K562 treated with DMSO at 1 percent for 24 hours (cell line): ENCODE measurements around the gene DCANP1. TPM values are rescaled to one million over a fixed set of nuclear protein-coding genes. Genes with fewer than 3 reads are reported as not detected.

Source experiments
- total RNA-seq: library from RNA; unstranded; fragments of 300-600 nt; gene quantifications from 2 replicates; pipeline ENCODE4 v1.2.3, GENCODE V29; 2022; ENCODE audit warnings: low read depth; ENCODE audit not compliant: insufficient read depth

Gene DCANP1, protein sequence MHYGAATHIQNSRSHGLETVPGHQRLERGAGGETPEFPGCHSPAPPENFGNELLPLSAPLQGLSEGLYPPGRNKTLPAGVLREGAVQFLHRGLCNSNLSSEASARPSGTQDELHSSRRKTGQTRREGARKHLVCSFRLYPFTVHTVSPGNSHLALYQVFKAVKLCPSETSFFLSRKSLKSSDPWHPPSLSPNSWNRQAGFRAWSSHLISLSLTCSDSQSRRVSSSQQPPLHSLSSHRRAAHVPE
- not detected in 2 replicates for total RNA-seq

DNA sequence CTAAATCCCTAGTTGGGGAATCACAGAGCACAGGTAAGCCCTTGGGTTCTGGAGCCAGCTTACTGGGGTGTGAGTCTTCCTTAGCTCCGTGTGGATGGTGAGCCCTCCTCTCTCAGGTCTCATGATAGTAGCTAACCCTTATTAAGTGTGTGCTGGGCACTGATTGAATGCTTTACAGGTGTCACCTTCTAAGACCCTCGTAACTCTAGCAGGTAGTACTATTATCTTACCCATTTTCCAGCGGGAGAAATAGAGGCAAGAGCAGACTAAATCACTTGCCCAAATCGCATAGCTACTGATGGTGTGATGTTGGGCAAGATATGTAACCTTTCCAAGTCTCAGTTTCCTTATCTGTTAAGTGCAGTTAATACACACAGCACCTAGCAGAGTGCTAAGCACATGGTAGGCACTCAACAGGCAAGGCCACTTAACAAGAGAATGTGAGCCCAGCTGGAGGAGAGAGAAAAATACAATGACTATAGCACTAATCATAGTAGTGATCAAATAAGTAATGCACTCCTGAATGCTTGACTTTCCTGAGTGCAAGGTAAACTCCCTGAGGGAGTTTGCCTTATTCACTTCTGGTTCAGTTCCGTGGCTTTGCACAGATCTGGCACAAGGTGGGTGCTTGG is at the start of gene DCANP1:
Gene DCANP1, minus strand, starts transcription at position 51 of the 632 bp plus-strand sequence. CDS start 240 bp downstream, outside the sequence.

DNA sequence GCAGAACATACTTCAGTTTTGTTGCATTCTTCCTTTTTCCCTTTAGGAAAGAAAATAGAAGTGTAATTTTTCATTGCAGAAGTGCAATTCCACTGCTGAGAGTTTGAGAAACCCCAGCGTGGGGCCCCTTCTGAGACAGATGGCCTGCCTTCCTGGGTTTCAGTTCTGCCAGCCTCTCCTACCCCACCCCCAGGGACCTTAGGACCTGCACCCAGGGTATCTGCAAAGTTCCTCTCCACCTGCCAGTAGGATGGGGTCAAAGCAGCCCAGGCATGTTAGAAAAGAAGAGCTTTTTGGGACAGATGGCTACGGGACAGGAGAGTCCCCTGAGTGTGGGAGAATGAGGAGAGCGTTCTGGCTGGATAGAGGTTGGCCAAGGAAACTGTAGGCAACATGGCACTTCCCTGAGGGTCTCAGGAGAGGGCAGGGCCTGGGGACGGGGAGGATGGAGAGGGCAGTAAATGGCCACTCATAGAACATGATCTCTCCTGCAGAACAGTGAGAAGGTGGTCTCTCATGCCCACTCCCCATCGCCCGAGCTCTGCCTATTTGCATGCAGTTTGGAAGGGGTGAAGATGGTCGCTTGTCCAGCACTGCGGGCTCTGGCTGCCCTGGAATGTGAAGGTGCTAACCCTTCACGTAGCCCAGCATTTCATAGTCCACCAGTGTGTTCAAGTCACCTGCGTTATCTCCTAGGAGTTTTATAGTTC is 5.3 kb upstream of the DCANP1 start, which contains the start of gene TIFAB:
Gene TIFAB, minus strand, starts transcription at position 31 of the 710 bp plus-strand sequence. CDS start 2,412 bp downstream, outside the sequence.

DNA sequence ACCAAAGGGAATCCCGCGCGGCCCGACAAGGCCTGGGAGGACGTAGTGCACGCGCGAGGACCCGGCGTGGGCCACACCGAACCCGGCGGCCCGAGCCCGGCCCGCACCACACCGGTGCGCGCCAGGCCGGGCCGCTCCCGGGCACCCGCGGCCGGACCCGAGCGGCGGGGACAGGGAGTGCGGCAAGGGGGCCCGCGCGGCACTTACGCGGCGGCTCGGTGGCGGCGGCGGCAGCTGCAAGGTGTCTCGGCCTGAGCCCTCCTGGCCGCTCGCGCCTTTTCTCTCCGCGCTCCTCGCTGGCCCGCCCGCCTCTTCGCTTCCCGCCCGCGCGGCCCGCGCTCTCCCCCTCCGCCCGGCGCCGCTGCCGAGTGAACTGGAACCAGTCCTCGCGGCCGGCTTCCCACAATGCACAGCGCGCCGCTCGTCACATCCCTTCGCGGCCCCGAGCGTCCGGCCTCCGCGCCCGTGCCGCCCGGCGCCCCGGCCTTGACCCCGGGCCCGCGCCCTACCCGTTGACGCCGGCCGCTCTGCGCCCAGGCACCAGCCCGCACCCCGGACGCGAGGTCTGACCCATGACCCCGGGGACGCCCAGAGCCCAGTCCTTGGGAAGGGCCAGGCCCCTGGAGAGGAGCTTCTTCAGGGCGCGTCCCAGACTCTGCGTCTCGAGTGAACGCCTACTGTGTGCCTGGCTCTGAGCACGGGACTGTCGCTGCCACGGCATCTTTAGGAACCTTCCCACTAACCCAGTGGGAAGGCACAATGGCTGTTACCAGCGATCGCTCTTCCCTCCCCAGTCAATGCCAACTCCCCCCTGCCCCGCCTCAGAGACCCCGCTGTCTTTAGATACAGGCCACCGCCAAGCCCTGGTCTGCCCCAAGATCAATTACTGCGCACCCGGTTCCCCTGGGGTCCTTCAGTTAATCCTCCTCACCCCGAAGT is 48.0 kb downstream of the DCANP1 start, which contains the start of gene MACROH2A1:
Gene MACROH2A1, minus strand, starts transcription at position 377 of the 939 bp plus-strand sequence. CDS start 10,138 bp downstream, outside the sequence.

Other genes with a start within 250 kb of the DCANP1 start
- gene MACROH2A1, start 48.1 kb downstream of the DCANP1 start, total RNA-seq, result 200 and 203 TPM in 2 replicates
- gene TIFAB, start 5.0 kb upstream of the DCANP1 start, total RNA-seq, result not detected in 2 replicates
- gene NEUROG1, start 88.6 kb upstream of the DCANP1 start, total RNA-seq, result not detected in 2 replicates
- gene CXCL14, start 131.6 kb upstream of the DCANP1 start, total RNA-seq, result not detected in 2 replicates